Measurements from ENCODE around the gene OPALIN.

Gene OPALIN

GRCh38 chr10:96406091-96406490 lies 47.3 kb upstream of the OPALIN start:
- Histone ChIP-seq H3K36me3 (ENCODE audit: insufficient read depth, low read length) (no peaks in the 10 kb centered on the region), H3K9me2 (replicated peaks; ENCODE audit: low read depth, low read length) (no peaks in the 10 kb centered on the region), H3K79me2 (ENCODE audit: insufficient read depth, low read length) (no peaks in the 10 kb centered on the region), H3F3A (ENCODE audit: low read depth) (no peaks in the 10 kb centered on the region), H3K9ac (ENCODE audit: low read depth, low read length, poor library complexity, severe bottlenecking) (no peak overlapping the region), H3K4me2 (ENCODE audit: low read depth, low read length, poor library complexity, severe bottlenecking) (no peak overlapping the region), H2AFZ (ENCODE audit: low read length) (no peak overlapping the region), H3K27me3 (ENCODE audit: insufficient read depth, low read length, poor library complexity, severe bottlenecking) (no peaks in the 10 kb centered on the region), H3K9me3 (ENCODE audit: insufficient read depth, low read depth, low read length) (no peaks in the 10 kb centered on the region), H3K4me3 (ENCODE audit: low read length, poor library complexity, severe bottlenecking) (no peak overlapping the region), H3K4me1 (ENCODE audit: insufficient read depth, low read length, poor library complexity, severe bottlenecking) (no peaks in the 10 kb centered on the region), H4K20me1 (ENCODE audit: insufficient read depth, low read length, poor library complexity, severe bottlenecking) (no peaks in the 10 kb centered on the region)
- TF ChIP-seq CTCF (conservative IDR thresholded peaks at IDR 0.05; ENCODE audit: low read length) (no peak), EZH2phosphoT487 (IDR thresholded peaks at IDR 0.05; ENCODE audit: borderline replicate concordance) (no peak)

GRCh38 chr10:96402417-96403305 lies 43.9 kb upstream of the OPALIN start:
- H4K20me1 ChIP-seq (ENCODE audit: insufficient read depth, low read length, poor library complexity, severe bottlenecking): no peaks in the 10 kb centered on the region
- no peaks in the 10 kb centered on the region for H3K9me2 ChIP-seq (replicated peaks; ENCODE audit: low read depth, low read length)
- H3K9ac ChIP-seq (ENCODE audit: low read depth, low read length, poor library complexity, severe bottlenecking): no peak overlapping the region
- TF ChIP-seq EZH2phosphoT487 (IDR thresholded peaks at IDR 0.05; ENCODE audit: borderline replicate concordance): no peak
- no peak for TF ChIP-seq CTCF (conservative IDR thresholded peaks at IDR 0.05; ENCODE audit: low read length)
- H3K4me3 ChIP-seq (ENCODE audit: low read length, poor library complexity, severe bottlenecking): no peak overlapping the region
- no peak overlapping the region for H3K4me2 ChIP-seq (ENCODE audit: low read depth, low read length, poor library complexity, severe bottlenecking)
- no peaks in the 10 kb centered on the region for H3K79me2 ChIP-seq (ENCODE audit: insufficient read depth, low read length)
- no peaks in the 10 kb centered on the region for H3K36me3 ChIP-seq (ENCODE audit: insufficient read depth, low read length)
- H3K4me1 ChIP-seq (ENCODE audit: insufficient read depth, low read length, poor library complexity, severe bottlenecking): no peaks in the 10 kb centered on the region
- no peaks in the 10 kb centered on the region for H3K27me3 ChIP-seq (ENCODE audit: insufficient read depth, low read length, poor library complexity, severe bottlenecking)
- no peak overlapping the region for H2AFZ ChIP-seq (ENCODE audit: low read length)
- no peaks in the 10 kb centered on the region for H3F3A ChIP-seq (ENCODE audit: low read depth)
- H3K9me3 ChIP-seq (ENCODE audit: insufficient read depth, low read depth, low read length): no peaks in the 10 kb centered on the region

GRCh38 chr10:96401036-96401435 lies 42.2 kb upstream of the OPALIN start:
- no peak overlapping the region for H3K4me2 ChIP-seq (ENCODE audit: low read depth, low read length, poor library complexity, severe bottlenecking)
- H2AFZ ChIP-seq (ENCODE audit: low read length): no peak overlapping the region
- H3K36me3 ChIP-seq (ENCODE audit: insufficient read depth, low read length): no peaks in the 10 kb centered on the region
- H3K9me2 ChIP-seq (replicated peaks; ENCODE audit: low read depth, low read length): no peaks in the 10 kb centered on the region
- TF ChIP-seq EZH2phosphoT487 (IDR thresholded peaks at IDR 0.05; ENCODE audit: borderline replicate concordance) (no peak), CTCF (conservative IDR thresholded peaks at IDR 0.05; ENCODE audit: low read length) (no peak)
- H3K9me3 ChIP-seq (ENCODE audit: insufficient read depth, low read depth, low read length): no peaks in the 10 kb centered on the region
- H3F3A ChIP-seq (ENCODE audit: low read depth): no peaks in the 10 kb centered on the region
- no peak overlapping the region for H3K9ac ChIP-seq (ENCODE audit: low read depth, low read length, poor library complexity, severe bottlenecking)
- no peaks in the 10 kb centered on the region for H3K27me3 ChIP-seq (ENCODE audit: insufficient read depth, low read length, poor library complexity, severe bottlenecking)
- no peak overlapping the region for H3K4me3 ChIP-seq (ENCODE audit: low read length, poor library complexity, severe bottlenecking)
- H4K20me1 ChIP-seq (ENCODE audit: insufficient read depth, low read length, poor library complexity, severe bottlenecking): no peaks in the 10 kb centered on the region
- no peaks in the 10 kb centered on the region for H3K4me1 ChIP-seq (ENCODE audit: insufficient read depth, low read length, poor library complexity, severe bottlenecking)
- H3K79me2 ChIP-seq (ENCODE audit: insufficient read depth, low read length): no peaks in the 10 kb centered on the region
